B cell (primary cell): ENCODE data around the gene CNTNAP2. TPM values are rescaled to one million over a fixed set of nuclear protein-coding genes. Genes with fewer than 3 reads are reported as not detected.

Experiments used
- ATAC-seq: fragments of 200-7000 bp; cut with Tn5 transposase; one replicate; pipeline ENCODE4 v1.10.0; 2021; ENCODE audit warnings: low read depth, mild to moderate bottlenecking, moderate number of reproducible peaks, moderate library complexity
- CTCF ChIA-PET: fragments of 350-600 bp; sonication (Branson Sonifier 250); formaldehyde crosslinking; loops from one replicate; lab custom pipeline; 2021; ENCODE audit warnings: antibody characterized with exemption, inconsistent platforms; lab: Charles Lee
- POLR2A ChIA-PET: fragments of 350-600 bp; sonication (Branson Sonifier 250); formaldehyde crosslinking; loops from one replicate; lab custom pipeline; 2021; ENCODE audit warnings: antibody characterized with exemption; lab: Charles Lee
- DNase-seq: peaks from one replicate; pipeline ENCODE4 v3.0.0; 2013
- H2AFZ ChIP-seq: 2 replicates; pipeline ENCODE4 v1.6.1; 2012; ENCODE audit warnings: mild to moderate bottlenecking, low read depth, low read length; ENCODE audit not compliant: insufficient read depth, poor library complexity, severe bottlenecking
- H3K27ac ChIP-seq, 2 donors: 1 replicate in 1 of 2; 2 replicates in 1 of 2; pipeline ENCODE4 v1.5.1; 2012 to 2013; ENCODE audit warnings: low read length in 2 of 2, mild to moderate bottlenecking in 2 of 2, moderate library complexity in 1 of 2
- H3K27me3 ChIP-seq, 4 experiments: fragments of 200-600 bp in 1 of 4; sonication (generic) in 1 of 4; replicated peaks in 1 of 4; 1 replicate in 2 of 4; 2 replicates in 2 of 4; pipeline versions ENCODE4 v1.6.1 to v1.7.0; 2013 to 2016; ENCODE audit warnings: low read length in 3 of 4, mild to moderate bottlenecking in 2 of 4, mixed read lengths in 1 of 4, moderate library complexity in 1 of 4; ENCODE audit not compliant: insufficient read depth in 4 of 4, control insufficient read depth in 3 of 4; ENCODE audit errors: control extremely low read depth in 1 of 4
- H3K36me3 ChIP-seq, 2 experiments: replicated peaks in 1 of 2; 1 replicate in 1 of 2; 2 replicates in 1 of 2; pipeline versions ENCODE4 v1.6.1 to v1.7.1; 2013; ENCODE audit warnings: low read length in 1 of 2; ENCODE audit not compliant: insufficient read depth in 2 of 2, control insufficient read depth in 1 of 2; ENCODE audit errors: control extremely low read depth in 1 of 2, extremely low read depth in 1 of 2
- H3K4me1 ChIP-seq, 2 donors: fragments of 200-600 bp in 1 of 2; sonication (generic) in 1 of 2; 1 replicate in 1 of 2; 2 replicates in 1 of 2; pipeline versions ENCODE4 v1.5.1 to v1.6.1; 2013 to 2017; ENCODE audit warnings: low read length in 2 of 2; ENCODE audit not compliant: control insufficient read depth in 2 of 2, insufficient read depth in 2 of 2
- H3K4me2 ChIP-seq: replicated peaks from 2 replicates; pipeline ENCODE3; 2012; ENCODE audit warnings: mild to moderate bottlenecking, low read depth, low read length; ENCODE audit not compliant: poor library complexity, severe bottlenecking
- H3K4me3 ChIP-seq, 5 experiments: fragments of 200-600 bp in 1 of 5; sonication (generic) in 1 of 5; 1 replicate in 3 of 5; 2 replicates in 2 of 5; pipeline versions ENCODE4 v1.5.1 to v1.7.0; 2011 to 2016; ENCODE audit warnings: low read length in 4 of 5, mild to moderate bottlenecking in 4 of 5, low read depth in 2 of 5, control low read depth in 1 of 5, moderate library complexity in 1 of 5; ENCODE audit not compliant: insufficient read depth in 1 of 5; ENCODE audit errors: control extremely low read depth in 1 of 5, extremely low read depth in 1 of 5
- H3K79me2 ChIP-seq: fragments of 200-600 bp; sonication (generic); one replicate; pipeline ENCODE4 v1.6.0; 2016; ENCODE audit warnings: low read length; ENCODE audit not compliant: control insufficient read depth, insufficient read depth
- H3K9ac ChIP-seq: fragments of 200-600 bp; sonication (generic); 2 replicates; pipeline ENCODE4 v1.6.1; 2017; ENCODE audit warnings: mild to moderate bottlenecking, low read length, moderate library complexity
- H3K9me3 ChIP-seq, 3 donors: one replicate each; pipeline versions ENCODE4 v1.6.1 to v1.7.1; 2013; ENCODE audit warnings: low read length in 2 of 3; ENCODE audit not compliant: control insufficient read depth in 2 of 3, insufficient read depth in 1 of 3; ENCODE audit errors: control extremely low read depth in 1 of 3
- H4K20me1 ChIP-seq: 2 replicates; pipeline ENCODE4 v1.6.0; 2012; ENCODE audit warnings: mild to moderate bottlenecking, low read length; ENCODE audit not compliant: insufficient read depth, control insufficient read depth, poor library complexity, severe bottlenecking
- H3K27ac Mint-ChIP-seq: one replicate; pipeline ENCODE4 v1.8.0; 2021; ENCODE audit warnings: mixed read lengths
- H3K27me3 Mint-ChIP-seq: one replicate; pipeline ENCODE4 v1.8.0; 2021; ENCODE audit warnings: mixed read lengths
- H3K4me1 Mint-ChIP-seq: one replicate; pipeline ENCODE4 v1.8.0; 2021; ENCODE audit warnings: mixed read lengths
- H3K4me3 Mint-ChIP-seq: one replicate; pipeline ENCODE4 v1.8.0; 2021; ENCODE audit warnings: mixed read lengths
- H3K9me3 Mint-ChIP-seq: one replicate; pipeline ENCODE4 v1.8.0; 2022; ENCODE audit warnings: mixed read lengths; ENCODE audit not compliant: insufficient read depth
- CTCF ChIP-seq: fragments of 200-600 bp; IDR thresholded peaks from one replicate; pipeline ENCODE4 v1.8.0; 2022; ENCODE audit warnings: antibody characterized with exemption, mild to moderate bottlenecking
- EZH2 ChIP-seq: IDR thresholded peaks from 2 replicates; pipeline ENCODE4 v1.6.1; 2012; ENCODE audit warnings: borderline replicate concordance, low read depth, mild to moderate bottlenecking, moderate library complexity, low read length; ENCODE audit not compliant: insufficient read depth, poor library complexity, severe bottlenecking
- WGBS: methylation state at CpG from one replicate; pipeline ENCODE4 v1.1.5; 2013; ENCODE audit warnings: missing lambda C conversion rate; ENCODE audit not compliant: insufficient coverage; 5-methylcytosine and 5-hydroxymethylcytosine counted together
- intact Hi-C: fragments of 100-400 bp; cut with micrococcal nuclease; formaldehyde crosslinking; loops from one replicate; pipeline ENCODE4 v1.10.0; 2022
- polyA plus RNA-seq: library from polyadenylated mRNA; depleted of rRNA; stranded (reverse); fragments of >200 nt; gene quantifications from 2 replicates; pipeline ENCODE4 v1.2.3, GENCODE V29; 2012
- total RNA-seq, 2 donors: library from RNA; stranded (reverse); fragments of 120-200 nt in 1 of 2; gene quantifications; 1 replicate in 1 of 2; 2 replicates in 1 of 2; pipeline versions ENCODE4 v1.2.3 to v1.2.4, GENCODE V29; 2013 to 2022

Gene CNTNAP2
- total and polyA plus RNA-seq, 2 donors (not counting 1 experiment from before 2014, with no cell fraction given): 7.4 to 16.6 TPM

DNA sequence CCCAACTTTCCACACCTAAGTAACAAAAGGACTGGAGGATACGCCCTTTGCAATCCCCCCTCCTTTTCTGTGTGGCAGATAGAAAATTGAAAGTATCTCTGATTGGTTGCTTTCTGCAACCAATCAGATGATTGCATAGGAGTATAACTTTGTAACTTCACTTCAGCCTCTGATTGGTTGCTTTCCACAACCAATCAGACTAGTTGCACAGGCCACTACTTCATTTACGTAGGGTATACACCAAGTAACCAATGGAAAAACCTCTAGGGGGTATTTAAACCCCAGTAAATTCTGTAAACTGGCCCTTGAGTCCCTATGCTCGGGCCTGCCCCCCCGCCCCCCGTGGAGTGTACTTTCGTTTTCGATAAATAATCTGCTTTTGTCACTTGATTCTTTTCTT lies 1080.4 kb downstream of the CNTNAP2 start:
- H3K27me3 ChIP-seq: no peaks in the 10 kb centered on the region
- H3K79me2 ChIP-seq: no peaks in the 10 kb centered on the region
- no peak overlapping the region for H2AFZ ChIP-seq
- no peak overlapping the region for H3K4me3 ChIP-seq
- no peaks in the 10 kb centered on the region for H3K36me3 ChIP-seq
- H3K4me1 Mint-ChIP-seq: no peaks in the 10 kb centered on the region
- ATAC-seq (no peak), DNase-seq (no peak)
- H3K27ac ChIP-seq: no peak overlapping the region
- H3K9ac ChIP-seq: no peak overlapping the region
- CTCF ChIA-PET: interaction anchor here (0.7 to 1.3 kb wide), 2 partner anchors 13 to 1233 kb away, joined by 3 read pairs; no protein-coding TSS in a partner anchor
- intact Hi-C loops: no loop called here
- H3K9me3 Mint-ChIP-seq: peaks cover 4% of the 10 kb centered on the region
- H3K9me3 ChIP-seq: peaks cover 0 to 3% (median 0%) of the 10 kb centered on the region in 3 donors
- no peak overlapping the region for H3K27ac Mint-ChIP-seq
- no peak overlapping the region for H3K4me2 ChIP-seq
- TF ChIP-seq CTCF (no peak), EZH2 (no peak)
- H3K4me3 Mint-ChIP-seq: no peak overlapping the region
- H3K4me1 ChIP-seq: no peaks in the 10 kb centered on the region
- H4K20me1 ChIP-seq: no peaks in the 10 kb centered on the region
- 83% methylated on average over 1 of the region's 7 CpGs for WGBS
- no peaks in the 10 kb centered on the region for H3K27me3 Mint-ChIP-seq
- POLR2A ChIA-PET: no interaction called here

DNA sequence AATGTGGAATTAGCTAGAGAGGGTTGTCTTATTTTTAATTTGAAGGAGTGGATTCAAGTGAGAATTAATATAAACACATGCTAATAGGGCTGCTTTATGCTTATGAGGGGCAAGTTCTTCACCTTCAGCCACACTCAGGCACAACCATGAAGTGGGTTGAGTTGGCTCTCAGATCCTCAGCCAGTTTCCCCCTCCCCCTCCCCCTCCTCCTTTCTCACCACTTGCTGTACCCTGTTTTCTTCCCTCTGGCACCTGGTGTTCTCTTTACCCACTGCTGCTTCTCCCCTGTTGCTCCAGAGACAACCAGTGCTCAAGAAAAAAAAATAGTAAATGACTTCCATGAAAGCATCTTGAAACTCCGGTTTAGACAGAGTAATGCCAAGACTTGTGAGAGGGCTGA lies 1083.3 kb downstream of the CNTNAP2 start:
- Mint-ChIP-seq H3K4me1 (no peaks in the 10 kb centered on the region), H3K4me3 (no peak overlapping the region), H3K9me3 (peaks cover 4% of the 10 kb centered on the region), H3K27me3 (no peaks in the 10 kb centered on the region), H3K27ac (no peak overlapping the region)
- no peak for DNase-seq
- ChIA-PET POLR2A (no interaction called here), CTCF (no interaction called here)
- no peak overlapping the region for H3K4me3 ChIP-seq
- peaks cover 0 to 3% (median 0%) of the 10 kb centered on the region in 3 donors for H3K9me3 ChIP-seq
- no peaks in the 10 kb centered on the region for H3K79me2 ChIP-seq
- no peak overlapping the region for H3K9ac ChIP-seq
- TF ChIP-seq EZH2 (no peak), CTCF (no peak)
- no peak overlapping the region for H3K4me2 ChIP-seq
- ATAC-seq: no peak
- no peak overlapping the region for H2AFZ ChIP-seq
- no peaks in the 10 kb centered on the region for H4K20me1 ChIP-seq
- H3K4me1 ChIP-seq: no peaks in the 10 kb centered on the region
- H3K27ac ChIP-seq: no peak overlapping the region
- intact Hi-C loops: no loop called here
- no peaks in the 10 kb centered on the region for H3K36me3 ChIP-seq
- 100% methylated on average over 1 of the region's 1 CpG for WGBS
- H3K27me3 ChIP-seq: no peaks in the 10 kb centered on the region
